Measurements from ENCODE around the gene COTL1. TPM values are rescaled to one million over a fixed set of nuclear protein-coding genes. Genes with fewer than 3 reads are reported as not detected.

The COTL1 gene
- total and polyA plus RNA-seq, 8 donors: 92.7 to 206 (median 119) TPM

DNA sequence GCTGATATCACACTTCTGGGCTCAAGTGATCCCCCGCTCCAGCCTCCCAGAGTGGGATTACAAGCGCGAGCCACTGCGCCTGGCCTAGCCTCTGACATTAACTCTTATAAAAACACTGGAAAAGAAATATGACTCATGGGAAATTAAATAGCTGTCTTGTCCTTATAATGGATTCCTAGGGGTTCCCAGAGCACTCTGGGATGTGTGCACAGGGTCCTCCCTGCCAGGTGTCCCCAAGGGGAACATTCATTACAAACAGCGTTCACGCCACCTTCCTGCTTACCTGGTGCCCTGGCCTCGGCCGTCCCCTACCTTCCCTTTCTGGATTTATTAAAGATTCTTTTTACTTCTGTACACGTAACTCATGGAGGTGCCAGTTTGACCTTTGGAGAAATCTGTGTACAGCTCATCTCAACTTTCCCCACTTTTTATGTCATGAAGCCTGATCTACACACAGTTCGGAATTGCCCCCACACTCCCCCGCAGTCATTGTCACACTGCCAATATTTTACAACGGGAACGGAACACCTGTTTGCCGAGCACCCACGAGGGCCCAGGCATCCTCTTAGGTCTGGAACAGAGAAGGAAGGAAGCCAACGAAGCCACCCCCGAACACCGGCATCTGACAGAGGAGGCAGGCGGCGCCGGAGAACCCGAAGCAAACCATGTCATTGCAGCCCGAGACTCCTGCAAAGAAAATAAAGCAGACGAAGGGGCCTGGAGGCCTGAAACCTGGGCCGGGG is 73.7 kb downstream of the COTL1 start:
- intact Hi-C loops (cut with DNase I): no loop called here
- no peak for ATAC-seq

DNA sequence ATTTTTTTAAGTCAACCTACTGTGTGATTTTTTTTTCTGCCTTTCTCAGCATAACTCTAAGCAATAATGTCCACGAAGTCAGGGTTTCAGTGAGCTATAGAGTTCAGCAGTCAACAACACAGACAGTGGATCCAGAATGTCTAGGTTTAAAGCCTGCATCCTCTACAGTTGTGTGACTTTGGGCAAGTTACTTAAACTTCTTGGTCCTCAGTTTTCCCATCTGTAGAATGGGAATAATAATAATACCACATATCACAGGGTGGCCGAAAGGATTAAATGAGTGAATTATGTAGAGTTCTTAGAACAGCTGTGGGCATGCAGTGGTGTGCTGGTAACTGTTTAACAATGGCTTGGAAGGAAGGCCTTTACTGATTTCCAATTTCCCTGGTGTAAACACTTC is 74.6 kb downstream of the COTL1 start:
- H3K27ac ChIP-seq: no peak overlapping the region
- no peak overlapping the region for H3K4me3 ChIP-seq
- ATAC-seq: no peak
- intact Hi-C loops (cut with DNase I): no loop called here
- DNase-seq: no peak
- H3K27me3 ChIP-seq: peaks cover 0 to 19% of the 10 kb centered on the region in 2 donors
- peaks cover 0 to 4% of the 10 kb centered on the region in 2 donors for H3K4me1 ChIP-seq
- TF ChIP-seq, protein P1, sequence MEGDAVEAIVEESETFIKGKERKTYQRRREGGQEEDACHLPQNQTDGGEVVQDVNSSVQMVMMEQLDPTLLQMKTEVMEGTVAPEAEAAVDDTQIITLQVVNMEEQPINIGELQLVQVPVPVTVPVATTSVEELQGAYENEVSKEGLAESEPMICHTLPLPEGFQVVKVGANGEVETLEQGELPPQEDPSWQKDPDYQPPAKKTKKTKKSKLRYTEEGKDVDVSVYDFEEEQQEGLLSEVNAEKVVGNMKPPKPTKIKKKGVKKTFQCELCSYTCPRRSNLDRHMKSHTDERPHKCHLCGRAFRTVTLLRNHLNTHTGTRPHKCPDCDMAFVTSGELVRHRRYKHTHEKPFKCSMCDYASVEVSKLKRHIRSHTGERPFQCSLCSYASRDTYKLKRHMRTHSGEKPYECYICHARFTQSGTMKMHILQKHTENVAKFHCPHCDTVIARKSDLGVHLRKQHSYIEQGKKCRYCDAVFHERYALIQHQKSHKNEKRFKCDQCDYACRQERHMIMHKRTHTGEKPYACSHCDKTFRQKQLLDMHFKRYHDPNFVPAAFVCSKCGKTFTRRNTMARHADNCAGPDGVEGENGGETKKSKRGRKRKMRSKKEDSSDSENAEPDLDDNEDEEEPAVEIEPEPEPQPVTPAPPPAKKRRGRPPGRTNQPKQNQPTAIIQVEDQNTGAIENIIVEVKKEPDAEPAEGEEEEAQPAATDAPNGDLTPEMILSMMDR (IDR thresholded peaks at IDR 0.05): no peak
- no peaks in the 10 kb centered on the region for H3K9me3 ChIP-seq
- H3K36me3 ChIP-seq: no peaks in the 10 kb centered on the region

More for the DNA sequence above, 73.7 kb downstream of the COTL1 start:
- Histone ChIP-seq H3K27ac (no peak overlapping the region), H3K4me3 (no peak overlapping the region), H3K36me3 (no peaks in the 10 kb centered on the region), H3K4me1 (peaks cover 0 to 8% of the 10 kb centered on the region in 2 donors), H3K27me3 (peaks cover 0 to 19% of the 10 kb centered on the region in 2 donors), H3K9me3 (no peaks in the 10 kb centered on the region)
- TF ChIP-seq, protein P1 (IDR thresholded peaks at IDR 0.05): no peak
- no peak for DNase-seq

DNA sequence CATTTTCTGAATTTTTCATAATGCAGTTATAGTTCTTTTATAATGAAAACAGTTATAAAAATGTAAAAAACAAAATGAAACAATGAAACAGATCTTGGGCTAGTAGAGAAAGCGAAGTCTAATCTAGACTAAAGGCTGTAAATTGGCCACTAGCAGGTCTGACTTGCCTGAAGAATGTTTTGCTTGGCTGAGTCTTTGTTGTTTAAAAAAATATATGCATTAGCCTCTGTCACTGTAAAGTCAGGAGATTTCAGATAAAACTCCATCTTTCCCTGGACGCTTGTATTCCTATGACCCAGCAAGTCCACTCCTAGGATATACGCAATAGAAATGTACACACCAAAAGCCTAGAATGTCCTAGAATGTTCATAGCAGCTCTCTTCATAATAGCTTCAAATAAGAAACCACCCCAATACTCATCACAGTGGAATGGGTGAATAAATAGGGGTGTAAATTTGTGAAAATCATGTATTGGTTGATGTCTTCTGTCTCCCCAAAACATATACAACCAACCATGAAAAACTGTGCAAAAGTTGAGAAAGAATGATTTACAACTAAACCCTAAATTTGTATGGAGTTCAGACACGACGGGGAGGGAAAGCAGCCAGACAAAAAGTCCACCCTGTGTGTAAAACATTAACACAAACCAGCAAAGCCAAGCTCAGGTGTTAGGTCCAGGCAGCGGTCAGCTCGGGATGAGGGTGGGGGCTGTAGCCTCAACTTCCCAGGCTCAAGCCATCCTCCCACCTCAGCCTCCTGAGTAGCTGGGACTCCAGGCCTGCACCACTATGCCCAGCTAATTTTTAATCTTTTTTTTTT is 75.7 kb downstream of the COTL1 start:
- TF ChIP-seq, protein P1 (IDR thresholded peaks at IDR 0.05): no peak
- peaks cover 0 to 4% of the 10 kb centered on the region in 2 donors for H3K4me1 ChIP-seq
- DNase-seq (no peak), ATAC-seq (no peak)
- no peak overlapping the region for H3K27ac ChIP-seq
- intact Hi-C loops (cut with DNase I): no loop called here
- H3K27me3 ChIP-seq: peaks cover 0 to 19% of the 10 kb centered on the region in 2 donors
- H3K4me3 ChIP-seq: no peak overlapping the region
- H3K36me3 ChIP-seq: no peaks in the 10 kb centered on the region
- no peaks in the 10 kb centered on the region for H3K9me3 ChIP-seq

DNA sequence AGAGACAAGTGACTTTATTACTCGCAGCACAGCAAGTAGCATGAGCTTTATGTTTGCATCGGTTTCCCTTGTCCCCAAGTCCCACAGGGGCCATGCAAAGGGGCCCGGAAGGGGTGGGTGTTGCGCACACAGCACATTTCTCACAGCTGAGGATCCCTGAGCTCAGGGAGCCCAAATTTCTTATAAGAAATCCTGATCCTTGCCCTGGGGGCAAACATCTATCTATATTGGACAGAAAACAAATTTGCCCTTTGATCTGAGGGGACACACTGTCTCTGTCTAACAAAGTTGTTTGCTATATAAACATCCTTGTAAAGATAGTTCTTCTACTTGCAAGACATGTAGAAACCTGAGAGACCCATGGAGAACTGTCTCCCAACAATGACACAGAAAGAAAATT is 77.7 kb downstream of the COTL1 start:
- peaks cover 0 to 4% of the 10 kb centered on the region in 2 donors for H3K4me1 ChIP-seq
- ATAC-seq (no peak), DNase-seq (no peak)
- intact Hi-C loops (cut with DNase I): no loop called here
- H3K27me3 ChIP-seq: peaks cover 0 to 12% of the 10 kb centered on the region in 2 donors
- no peak overlapping the region for H3K27ac ChIP-seq
- H3K36me3 ChIP-seq: no peaks in the 10 kb centered on the region
- TF ChIP-seq, protein P1 (IDR thresholded peaks at IDR 0.05): no peak
- no peaks in the 10 kb centered on the region for H3K9me3 ChIP-seq
- H3K4me3 ChIP-seq: no peak overlapping the region

DNA sequence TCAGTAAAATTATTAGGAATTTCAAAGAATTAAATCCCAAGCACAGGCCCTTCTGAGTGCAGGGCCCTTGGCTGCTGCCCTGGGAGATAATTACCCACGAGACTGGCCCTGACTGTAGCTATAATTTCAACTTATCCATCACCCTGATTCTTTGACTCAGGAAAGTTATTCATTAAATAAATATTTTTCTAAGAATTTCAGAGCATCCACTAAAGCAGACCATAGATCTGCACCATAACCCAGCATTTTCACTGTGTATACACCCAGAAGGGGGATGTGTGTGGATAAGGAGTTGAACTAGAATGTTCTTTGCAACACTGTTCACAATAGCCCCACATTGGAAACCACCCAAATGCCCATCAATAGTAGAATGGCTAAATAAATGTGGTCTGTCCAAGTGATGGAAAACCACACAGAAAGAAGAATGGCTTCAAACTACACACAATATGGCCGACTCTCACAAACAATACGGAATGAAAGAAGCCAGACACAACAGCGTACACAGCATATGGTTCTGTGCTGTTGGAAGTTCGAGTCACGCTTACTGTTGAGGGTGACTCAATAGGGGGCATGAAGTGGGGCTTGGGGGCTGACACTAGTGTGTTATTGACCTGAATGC is 79.5 kb downstream of the COTL1 start:
- peak overlapping the region in 1 of 2 donors; percentile 50 for H3K27ac ChIP-seq
- peaks cover 0 to 3% of the 10 kb centered on the region in 2 donors for H3K4me1 ChIP-seq
- intact Hi-C loops (cut with DNase I): no loop called here
- H3K36me3 ChIP-seq: no peaks in the 10 kb centered on the region
- DNase-seq: no peak
- no peaks in the 10 kb centered on the region for H3K27me3 ChIP-seq
- no peaks in the 10 kb centered on the region for H3K9me3 ChIP-seq
- TF ChIP-seq, protein P1 (IDR thresholded peaks at IDR 0.05): no peak
- no peak for ATAC-seq
- no peak overlapping the region for H3K4me3 ChIP-seq
